Ureter (tissue), 1 donor: Measurements from ENCODE around the gene SARM1. TPM values are rescaled to one million over a fixed set of nuclear protein-coding genes. Genes with fewer than 3 reads are reported as not detected.

Source experiments
- DNase-seq: peaks from one replicate; pipeline ENCODE4 v3.0.0-alpha.2; 2020; ENCODE audit warnings: low spot score
- total RNA-seq: library from RNA; stranded (reverse); gene quantifications from one replicate; pipeline ENCODE4 v1.2.4, GENCODE V29; 2023
- donor health status: DM: yes; HTN: yes; CAD: no.

SARM1 gene
- total RNA-seq, 1 donor from 2014 or later: 34.7 TPM

DNA sequence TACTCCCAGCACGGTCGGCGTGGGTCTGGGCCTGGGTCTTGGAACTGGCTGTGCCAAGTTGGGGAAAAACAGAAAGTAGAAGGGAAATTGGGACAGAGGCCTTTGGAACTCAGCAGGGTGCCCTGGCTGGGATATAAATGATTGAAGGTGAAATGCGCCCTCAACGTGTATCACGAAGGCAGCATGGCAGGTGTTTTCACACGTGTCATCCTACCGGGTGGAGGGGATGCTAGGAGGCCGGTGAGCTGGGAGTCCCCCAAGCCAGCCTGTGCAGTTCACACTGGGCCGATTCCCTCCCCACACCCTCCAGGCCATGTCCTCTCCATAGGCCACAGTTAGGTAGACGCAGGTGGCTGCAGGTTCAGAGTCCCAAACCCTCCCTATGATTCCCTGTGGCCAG, 30.0 kb upstream of the SARM1 start:
- no peak for DNase-seq

DNA sequence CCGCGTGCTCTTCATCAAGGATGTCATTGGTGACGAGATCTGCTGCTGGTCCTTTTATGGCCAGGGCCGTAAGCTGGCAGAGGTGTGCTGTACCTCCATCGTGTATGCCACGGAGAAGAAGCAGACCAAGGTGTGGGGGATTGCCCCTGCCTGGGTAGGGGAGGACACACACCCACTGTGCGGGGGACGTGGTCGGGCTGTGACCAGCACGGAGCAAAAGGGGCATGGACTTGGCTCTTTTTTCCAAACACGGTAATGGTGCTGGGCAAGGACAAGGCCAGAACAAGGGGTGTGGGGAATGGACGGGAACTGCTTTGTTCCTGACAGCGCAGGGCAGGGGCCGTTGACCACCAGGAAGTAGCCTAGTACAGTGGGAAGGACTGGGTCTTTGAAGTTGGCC, 29.2 kb upstream of the SARM1 start:
- DNase-seq: no peak

DNA sequence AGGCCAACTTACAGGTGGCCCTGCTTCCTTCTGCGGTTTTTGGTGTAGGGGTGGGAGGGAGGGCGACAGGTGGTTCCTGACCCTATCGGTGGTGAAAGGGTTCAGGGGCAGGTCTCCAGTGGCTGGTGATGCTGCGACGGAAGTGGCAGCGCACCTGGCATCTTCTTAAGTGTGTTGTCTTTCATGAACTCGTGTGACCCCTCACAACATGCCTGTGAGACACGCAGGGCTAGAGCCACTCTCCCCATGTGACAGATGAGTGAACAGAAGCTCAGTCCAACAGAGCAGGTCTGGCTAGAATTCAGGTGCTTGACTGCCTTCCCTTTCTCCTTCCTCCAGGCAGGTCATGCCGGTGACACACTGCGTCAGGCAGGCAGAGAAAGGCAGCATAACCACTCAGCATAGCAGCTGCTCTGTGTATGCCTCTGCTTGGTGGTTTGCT, 28.0 kb upstream of the SARM1 start:
- DNase-seq: no peak

DNA sequence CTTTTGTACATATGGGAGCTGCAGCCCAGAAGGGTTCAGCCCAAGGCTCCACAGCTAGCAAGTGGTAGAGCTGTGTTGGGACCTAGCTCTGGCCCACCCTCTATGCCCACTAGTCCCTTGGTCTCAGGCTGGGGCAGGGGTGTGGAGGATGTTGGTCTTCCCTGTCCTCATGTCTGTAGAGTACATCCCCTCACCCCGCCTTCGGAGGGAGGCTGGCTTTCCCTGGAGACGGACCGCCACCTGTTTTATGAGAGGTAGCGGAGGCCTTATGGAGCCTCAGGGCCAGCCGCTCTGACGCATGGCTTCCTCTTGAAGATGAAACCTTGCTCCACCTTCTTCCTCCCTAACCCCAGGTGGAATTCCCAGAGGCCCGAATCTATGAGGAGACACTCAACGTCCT, 27.5 kb upstream of the SARM1 start:
- DNase-seq: no peak

DNA sequence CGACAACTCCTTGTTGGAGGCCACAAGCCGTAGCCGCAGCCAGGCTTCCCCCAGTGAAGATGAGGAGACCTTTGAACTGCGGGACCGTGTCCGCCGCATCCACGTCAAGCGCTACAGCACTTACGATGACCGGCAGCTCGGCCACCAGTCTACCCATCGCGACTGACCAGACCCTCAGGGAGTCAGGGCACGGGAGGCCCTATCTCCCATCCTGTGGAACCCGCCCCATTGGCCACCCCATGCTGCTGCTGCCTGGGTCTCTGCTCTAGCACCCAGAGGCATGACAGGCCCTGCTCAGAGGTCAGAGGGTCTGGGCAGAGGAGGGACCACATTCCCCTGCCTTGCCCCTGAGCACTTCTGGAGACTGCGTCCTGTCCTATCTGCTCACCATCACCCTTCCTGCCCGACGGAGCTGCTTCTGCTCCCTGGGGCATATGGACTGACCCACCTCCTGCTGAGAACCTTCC, 27.0 kb upstream of the SARM1 start:
- DNase-seq: no peak

DNA sequence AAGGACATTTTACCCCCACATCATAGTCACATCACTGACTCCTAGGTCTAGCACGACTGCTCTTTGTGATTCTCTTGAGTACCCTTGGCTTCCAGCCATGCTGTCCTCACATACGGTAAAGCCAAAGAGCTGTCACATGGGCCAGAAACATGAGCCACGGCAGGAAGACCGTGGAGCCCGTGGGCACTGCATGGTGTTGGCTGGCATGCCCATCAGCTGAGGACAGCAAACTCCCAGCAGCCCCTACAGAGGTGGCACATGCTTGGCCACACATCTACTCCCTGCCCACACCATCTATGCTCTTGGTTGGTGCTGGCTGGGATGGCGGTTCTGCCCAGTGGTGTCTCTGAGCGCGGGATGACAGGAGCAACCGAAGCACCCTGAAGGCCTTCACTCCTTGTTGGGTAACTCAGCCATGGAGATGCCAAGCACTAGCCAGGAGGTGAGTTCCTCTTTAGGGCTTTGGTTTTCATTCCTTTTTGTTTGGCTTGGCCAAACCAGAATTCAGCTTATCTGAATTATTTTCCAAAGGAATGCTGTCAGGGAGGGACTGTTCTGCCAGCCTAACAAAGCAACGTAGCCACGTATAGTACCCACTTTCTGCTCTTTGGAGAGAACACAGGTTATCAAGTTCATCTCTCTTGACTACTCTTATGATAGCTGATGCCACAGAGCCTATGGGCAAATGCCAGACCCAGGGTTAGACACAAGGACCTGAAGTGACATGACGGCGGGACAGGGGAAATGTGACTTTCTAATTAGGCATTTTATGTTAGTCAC, 25.9 kb upstream of the SARM1 start:
- no peak for DNase-seq

DNA sequence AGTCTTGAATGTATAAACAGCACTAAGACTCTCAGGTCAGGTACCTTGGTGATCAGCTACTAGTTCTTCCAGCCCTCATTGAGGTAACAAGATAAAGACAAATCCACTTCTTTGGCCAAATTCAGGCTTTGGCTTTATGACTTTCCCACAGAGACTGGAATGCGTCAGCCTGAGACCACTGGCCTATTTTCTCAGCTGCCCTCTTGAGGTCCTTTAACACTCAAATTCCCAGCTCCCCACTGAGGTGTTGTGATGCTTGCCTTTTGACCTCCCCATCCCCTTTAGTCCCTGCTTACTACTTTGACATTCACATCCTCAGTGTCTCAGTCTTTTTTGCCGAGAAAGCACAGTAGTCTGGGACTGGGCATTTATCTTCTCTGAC, 25.3 kb upstream of the SARM1 start:
- no peak for DNase-seq

DNA sequence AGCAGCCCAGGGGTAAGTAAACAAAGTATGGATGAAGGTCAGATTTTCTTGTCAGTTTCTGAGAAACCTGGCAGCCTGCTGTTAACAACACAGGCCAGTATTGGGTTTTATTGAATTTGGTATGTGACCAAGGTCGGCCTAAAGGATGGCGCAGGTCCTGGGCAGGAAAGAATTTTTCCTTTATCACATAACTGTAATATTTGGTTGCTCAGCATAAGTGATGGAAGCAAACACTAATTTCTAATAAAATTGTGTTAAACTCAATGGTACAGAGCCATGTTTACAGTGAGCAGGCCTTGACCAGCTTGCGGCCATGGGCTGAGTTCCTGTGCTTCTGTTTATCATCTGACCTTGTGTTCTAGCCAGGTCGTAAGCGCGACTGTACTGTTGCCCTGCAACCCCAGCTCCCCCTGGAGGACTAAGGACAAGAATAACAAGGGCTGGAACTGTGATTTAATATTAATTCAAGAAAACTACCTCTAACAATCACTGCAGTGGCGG, 24.7 kb upstream of the SARM1 start:
- no peak for DNase-seq

DNA sequence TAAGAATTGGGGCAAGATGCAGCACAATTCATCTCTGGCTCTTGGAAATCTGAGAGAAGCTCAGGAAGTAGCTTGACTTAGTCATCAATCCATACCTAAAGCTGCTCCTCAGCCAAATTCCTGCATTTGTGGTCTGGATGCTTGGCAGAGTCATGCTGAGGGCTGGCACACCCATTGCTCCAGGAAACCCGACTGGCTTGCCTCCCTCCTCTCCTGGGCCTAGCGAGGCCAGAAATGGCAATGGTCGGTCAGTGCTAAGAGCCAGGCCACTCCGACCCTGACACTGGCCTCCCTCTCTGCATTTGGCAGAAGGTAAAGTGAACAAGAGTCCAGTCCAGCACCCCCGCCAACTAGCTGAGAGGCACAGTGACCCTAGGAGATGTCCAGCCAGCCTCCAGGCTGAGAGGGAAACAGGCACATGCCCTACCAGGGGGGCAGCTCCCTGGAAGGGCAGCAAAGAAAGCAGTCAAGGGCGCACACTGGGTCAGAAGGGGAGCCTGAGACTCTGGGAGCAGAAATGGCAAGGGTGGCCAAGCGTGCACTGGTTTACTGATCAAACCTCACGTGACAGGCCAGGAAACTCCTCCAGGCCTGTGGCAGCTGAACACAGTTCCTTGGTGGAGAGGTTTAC, 24.1 kb upstream of the SARM1 start:
- DNase-seq: no peak

DNA sequence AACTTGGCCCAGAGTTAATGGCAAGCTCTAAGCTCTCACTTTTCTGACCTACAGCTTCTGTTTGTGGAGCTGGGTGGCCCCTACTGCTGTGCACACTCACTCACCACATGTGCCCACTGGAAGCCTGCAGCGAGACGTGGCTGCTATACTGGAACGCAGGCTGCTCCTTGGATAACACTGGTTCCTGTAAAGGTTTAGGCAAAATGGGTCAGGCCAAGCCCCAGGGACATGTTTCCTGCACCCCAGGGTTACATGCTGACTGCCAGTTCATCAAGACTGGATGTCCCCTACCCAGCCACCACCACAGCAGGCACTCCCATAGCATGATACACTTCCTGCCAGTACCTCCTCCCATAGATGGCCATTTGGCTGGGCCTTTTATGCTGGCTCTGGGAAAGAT, 22.5 kb upstream of the SARM1 start:
- no peak for DNase-seq

DNA sequence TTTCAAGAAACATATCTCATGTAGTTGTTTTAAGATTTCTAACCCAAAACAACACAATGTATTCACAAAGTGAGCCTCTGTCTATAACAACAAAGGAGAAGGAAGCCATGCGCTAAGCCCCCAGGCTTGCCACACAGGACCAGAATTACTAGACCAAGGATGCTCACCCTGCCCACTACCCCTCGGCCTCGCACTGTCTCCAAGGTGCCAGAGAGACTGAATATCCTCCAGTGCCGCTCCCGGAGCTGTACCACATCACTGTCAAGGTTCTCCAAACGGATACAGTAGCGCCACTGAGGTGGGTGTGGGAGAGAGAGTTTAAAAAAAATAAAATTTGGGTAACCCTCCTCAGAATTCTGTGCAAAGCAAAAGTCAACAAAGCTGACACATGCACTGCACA, 21.2 kb upstream of the SARM1 start:
- no peak for DNase-seq

DNA sequence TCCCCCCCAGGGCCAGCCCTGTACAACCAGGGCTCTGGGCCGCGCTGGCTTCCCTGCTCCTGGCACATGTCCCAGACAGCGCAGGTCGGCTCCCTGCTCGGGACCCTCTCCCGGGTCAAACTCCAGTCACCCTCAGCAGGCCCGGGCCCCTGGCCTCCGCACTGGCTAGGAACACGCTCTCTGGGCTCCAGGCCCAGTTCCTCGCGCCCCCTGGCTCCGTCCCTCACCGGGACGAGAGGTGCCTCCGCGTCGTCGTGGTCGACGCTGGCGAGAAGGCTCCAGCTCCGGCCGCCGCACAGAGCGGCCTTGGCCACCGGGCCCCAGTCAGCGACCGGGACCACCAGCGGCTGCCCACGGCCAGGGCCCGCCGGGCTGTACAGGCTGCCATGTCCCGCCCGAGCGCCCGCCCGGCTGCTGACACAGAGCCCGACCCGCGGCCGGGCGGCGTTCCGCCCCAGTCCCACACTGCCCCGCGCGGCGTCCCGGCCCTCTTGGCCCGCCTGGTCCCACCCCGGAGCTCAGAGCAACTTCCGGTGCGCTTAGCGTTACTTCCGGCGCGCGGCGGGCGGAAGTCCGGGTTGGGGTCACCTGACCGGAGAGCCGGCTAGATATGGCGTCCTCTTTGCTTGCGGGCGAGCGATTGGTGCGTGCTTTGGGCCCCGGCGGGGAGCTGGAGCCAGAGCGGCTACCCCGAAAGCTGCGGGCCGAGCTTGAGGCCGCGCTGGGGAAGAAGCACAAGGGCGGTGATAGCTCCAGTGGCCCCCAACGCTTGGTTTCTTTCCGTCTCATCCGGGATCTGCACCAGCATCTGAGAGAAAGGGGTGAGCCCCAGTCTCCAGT, 14.2 kb upstream of the SARM1 start, which contains the start of gene POLDIP2:
Gene POLDIP2, minus strand, starts transcription at position 467 of the 840 bp plus-strand sequence. Its CDS starts 79 bp downstream, at position 388.
- peak; percentile 97 for DNase-seq

DNA sequence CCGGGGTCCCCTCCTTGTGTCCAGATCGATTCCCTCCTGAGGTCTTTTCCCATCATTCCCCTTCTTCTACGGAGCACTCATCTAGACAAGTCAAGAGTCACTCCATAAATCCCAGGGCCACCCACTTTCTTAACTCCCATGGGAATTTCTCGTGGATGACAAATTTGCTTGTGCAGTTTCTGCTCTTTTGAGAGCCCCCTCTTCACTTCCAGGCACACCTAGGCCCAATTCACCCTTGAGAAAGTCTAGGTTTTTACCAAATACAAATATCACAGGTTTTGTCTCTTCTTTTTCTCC, 13.6 kb upstream of the SARM1 start:
- no peak for DNase-seq

DNA sequence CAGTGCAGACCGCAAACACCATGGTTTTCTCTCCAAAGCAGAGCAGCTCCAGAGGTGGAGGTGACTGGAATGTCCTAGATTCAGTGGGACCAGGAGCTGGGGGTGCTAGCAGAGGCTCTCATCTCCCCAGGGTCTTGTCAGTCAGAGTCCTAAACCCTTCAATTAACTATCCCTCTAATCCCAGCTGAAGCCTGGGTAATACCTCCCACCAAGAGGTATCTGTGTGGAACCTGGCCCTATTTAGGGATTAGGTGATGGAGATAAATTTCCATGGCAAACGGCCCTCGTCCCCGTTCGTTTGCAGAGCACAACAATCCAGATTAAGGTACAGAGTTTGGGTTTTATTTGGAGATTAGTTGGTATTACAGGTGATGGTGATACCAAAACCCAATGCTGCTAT, 8.3 kb upstream of the SARM1 start:
- DNase-seq: no peak

DNA sequence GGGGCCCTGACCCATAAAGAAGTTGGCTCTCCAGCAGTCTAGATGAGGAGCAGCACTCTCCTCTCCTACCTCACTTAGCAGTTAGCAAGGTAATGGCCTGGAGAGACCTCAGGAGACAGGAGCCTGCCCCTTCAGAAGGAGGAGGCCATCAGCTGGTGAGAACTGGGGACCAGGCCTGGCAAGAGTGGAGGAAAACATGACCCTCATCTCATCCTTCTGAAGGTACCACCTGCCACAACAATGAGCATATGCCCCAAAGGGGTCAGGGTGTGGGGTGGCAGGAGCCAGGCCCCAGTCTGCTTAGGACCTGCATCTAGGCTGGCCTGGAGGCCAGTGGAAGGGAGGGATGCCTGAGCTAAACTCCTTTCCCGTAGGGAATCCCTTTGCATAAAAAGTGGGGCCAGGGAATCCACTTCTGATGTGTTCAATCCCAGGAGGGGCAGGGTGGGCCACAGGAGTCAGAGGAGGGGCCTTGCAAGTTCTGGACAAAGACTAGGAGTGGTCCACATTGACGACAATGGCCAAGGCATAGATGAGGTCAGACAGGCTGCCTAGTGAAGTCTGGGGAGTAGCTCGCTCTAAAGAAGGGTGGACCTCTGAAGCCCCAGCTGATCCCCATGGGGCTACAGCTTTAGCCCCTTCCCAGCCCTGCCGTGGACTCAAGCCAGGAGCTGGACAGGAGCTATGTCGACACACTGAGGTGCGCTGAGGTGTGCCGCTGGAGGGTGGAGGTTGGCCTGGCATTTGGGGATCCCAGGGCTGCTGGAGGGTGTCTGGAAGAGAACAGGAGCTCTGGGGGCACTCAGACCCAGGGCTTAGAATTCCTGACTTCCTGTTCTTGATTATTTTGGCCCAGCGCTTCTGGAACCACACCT, 7.5 kb upstream of the SARM1 start:
- DNase-seq: no peak

DNA sequence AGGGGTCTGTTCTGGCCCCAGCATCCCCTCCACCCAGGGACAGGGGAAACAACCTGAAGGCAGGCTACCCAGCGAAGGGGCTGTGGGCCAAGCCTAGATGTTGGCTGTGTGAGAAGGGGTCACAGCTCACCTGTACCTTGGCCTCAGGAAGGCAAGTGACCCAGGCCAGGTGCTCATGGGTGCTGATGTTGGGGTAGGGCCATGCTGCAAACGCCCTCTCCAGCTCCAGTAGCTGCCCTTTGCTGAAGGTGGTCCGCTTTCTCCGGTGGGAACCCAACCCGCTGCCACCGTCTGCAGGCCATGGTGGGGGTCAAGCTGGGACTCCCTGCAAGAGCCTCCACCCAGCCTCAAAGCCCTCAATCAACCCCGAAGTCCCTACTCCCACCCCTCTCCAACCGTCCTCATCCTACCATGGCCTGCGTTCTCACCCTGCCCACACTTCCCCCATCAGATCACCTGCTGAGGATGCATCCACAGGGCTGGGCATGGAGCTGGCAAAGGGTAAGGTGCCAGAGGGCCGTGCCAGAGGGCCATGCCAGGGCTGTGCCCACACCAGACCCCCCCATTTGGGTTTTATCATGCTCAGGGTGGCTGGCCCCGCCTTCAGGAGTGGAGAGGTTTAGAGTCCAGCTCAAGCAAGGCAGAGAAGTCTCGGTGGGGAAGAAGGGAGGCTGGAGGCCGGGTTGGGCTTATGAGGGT, 6.7 kb upstream of the SARM1 start, which contains the start of gene SEBOX:
Gene SEBOX, minus strand, starts transcription at position 535 of the 699 bp plus-strand sequence. Its CDS starts 48 bp downstream, at position 487.
- DNase-seq: no peak

DNA sequence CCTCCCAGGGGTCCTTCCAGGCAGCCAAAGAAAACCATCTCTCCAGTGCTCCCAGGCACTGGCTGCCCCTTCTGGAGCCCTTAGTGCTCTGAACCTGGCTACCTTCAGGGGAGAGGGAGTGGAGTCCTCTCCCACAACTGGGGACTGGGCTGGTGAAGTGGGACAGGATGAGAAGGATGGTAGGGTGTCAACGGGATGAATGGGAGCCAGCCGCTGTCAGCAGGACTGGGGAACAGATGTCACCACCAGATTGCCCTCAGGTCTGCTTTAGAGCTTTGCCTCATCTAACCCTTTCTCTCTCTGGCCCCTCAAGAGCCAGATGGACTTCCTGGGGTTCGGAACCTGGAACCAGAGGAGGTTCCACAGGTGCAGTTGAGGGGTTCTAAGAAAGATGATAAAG, 6.0 kb upstream of the SARM1 start:
- no peak for DNase-seq

DNA sequence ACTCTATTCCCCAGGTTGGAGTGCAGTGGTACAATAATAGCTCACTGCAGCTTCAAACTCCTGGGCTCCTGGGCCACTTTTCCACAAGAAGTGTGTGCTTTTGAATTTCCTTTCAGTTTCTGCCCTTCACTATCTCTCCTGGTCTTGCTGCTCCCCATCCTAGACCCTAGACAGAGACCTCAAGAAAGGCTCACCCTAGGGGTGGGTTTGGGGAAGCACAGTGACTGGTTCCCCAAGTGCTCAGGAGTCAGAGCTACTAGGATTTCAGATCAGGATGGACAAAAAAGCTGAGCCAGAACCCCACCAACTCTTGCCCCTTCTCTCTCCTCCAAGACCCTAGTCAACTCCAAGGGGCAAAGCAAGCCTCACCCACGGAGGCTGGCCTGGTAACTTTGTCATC, 4.9 kb upstream of the SARM1 start:
- no peak for DNase-seq

DNA sequence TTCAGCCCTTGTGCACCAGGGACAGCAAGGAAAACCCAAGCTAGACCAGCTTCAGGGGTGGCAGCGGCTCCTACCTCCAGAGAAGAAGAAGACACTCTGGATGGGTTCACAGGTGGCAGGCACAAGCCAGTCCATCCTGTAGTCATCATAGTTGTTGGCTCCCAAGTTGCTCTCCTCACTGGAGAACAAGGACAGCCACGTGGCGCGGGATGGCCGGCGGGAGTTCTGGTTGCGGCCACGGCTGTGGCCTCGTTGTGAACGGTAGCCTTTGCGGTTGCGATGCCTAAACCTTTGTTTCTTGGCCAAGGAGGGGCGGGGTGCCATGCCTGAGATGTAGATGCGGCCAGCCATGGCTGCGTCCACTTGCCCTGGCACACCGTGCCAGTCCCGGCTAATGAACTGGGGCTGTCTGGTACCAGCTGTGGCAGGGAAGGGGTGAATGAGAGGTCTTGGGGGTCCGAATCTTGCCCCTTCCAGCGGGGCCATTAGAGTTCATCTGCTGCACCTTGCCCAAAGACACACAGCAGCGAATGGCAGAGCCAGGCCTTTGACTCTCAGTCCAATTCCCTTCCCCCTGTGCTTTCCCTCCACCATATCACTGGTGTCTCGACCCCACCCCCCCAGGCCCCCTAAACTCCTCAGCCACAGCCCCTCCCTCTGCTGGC, 3.7 kb upstream of the SARM1 start:
- DNase-seq: no peak

DNA sequence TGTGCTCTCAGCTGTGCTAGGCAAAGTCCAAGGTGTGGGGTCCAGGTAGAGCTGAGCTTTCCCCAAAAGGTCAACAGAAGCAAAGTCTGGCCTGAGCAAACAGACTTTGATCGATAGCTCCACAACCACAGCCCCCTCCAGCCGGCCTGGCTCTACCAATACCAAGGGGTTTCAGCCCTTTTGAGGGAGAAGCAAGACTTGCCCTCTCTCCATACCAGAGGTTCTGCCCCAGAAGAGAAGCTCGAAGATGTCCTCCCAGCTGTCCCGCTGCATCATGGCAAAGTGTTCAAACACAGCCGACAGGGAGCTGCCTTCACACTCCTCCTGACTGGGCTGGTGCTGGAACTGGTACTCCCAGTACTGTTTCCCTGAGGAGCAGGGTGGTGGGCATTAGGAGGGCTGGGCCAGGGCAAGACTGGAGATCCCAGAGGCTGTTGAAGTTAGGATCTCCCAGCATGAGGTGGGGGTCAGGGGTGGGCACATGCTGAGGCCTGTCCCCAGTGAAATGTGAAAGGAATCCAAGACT, 3.1 kb upstream of the SARM1 start:
- no peak for DNase-seq
